K562 (cell line): ENCODE measurements around the gene MBD6. TPM values are rescaled to one million over a fixed set of nuclear protein-coding genes. Genes with fewer than 3 reads are reported as not detected.
A peak's percentile ranks its signal among the peaks of the same experiment; 100 is the strongest.

Source experiments
- CC2D1A ChIP-seq: fragments of 450-650 bp; IDR thresholded peaks from 2 replicates; pipeline ENCODE4 v1.6.1; 2017; ENCODE audit warnings: mild to moderate bottlenecking
- CCAR2 ChIP-seq: fragments of 200-400 bp; formaldehyde crosslinking; IDR thresholded peaks from 2 replicates; pipeline ENCODE4 v1.6.1; 2017; ENCODE audit warnings: mild to moderate bottlenecking, low read depth, low read length
- CHD1 ChIP-seq: fragments of 200-600 bp; sonication (generic); IDR thresholded peaks from one replicate; pipeline ENCODE4 v1.6.1; 2012; ENCODE audit warnings: mild to moderate bottlenecking, moderate library complexity, low read length, inconsistent platforms
- FOS ChIP-seq: IDR thresholded peaks from 3 replicates; pipeline ENCODE4 v1.6.1; 2011; ENCODE audit not compliant: insufficient read length; ENCODE audit errors: extremely low read depth
- KLF10 ChIP-seq: fragments of 250-450 bp; sonication (Bioruptor Pico); IDR thresholded peaks from 2 replicates; pipeline ENCODE4 v1.6.1; 2021; ENCODE audit warnings: matching md5 sums
- KLF16 ChIP-seq: IDR thresholded peaks from 2 replicates; pipeline ENCODE4 v1.6.1; 2016; ENCODE audit warnings: antibody characterized with exemption
- MTA3 ChIP-seq: fragments of 450-650 bp; formaldehyde crosslinking; IDR thresholded peaks from 2 replicates; pipeline ENCODE4 v1.6.1; 2017; ENCODE audit warnings: mild to moderate bottlenecking, borderline replicate concordance
- NFE2 ChIP-seq: IDR thresholded peaks from 2 replicates; pipeline ENCODE4 v1.6.1; 2014; ENCODE audit warnings: antibody characterized with exemption, low read depth
- PRPF4 ChIP-seq: fragments of 200-400 bp; formaldehyde crosslinking; IDR thresholded peaks from one replicate; pipeline ENCODE4 v1.6.1; 2017; ENCODE audit warnings: low read length, low read depth, mild to moderate bottlenecking; ENCODE audit not compliant: insufficient read depth, poor library complexity, severe bottlenecking
- RBM14 ChIP-seq: fragments of 200-400 bp; formaldehyde crosslinking; IDR thresholded peaks from 2 replicates; pipeline ENCODE4 v1.6.1; 2018; ENCODE audit warnings: low read depth, mild to moderate bottlenecking, low read length, moderate library complexity, borderline replicate concordance; ENCODE audit not compliant: insufficient read depth
- RUNX1 ChIP-seq: sonication (generic); IDR thresholded peaks from 2 replicates; pipeline ENCODE4 v1.6.1; 2016; ENCODE audit warnings: antibody characterized with exemption, low read depth
- SNRNP70 ChIP-seq: fragments of 200-400 bp; formaldehyde crosslinking; optimal IDR thresholded peaks from 2 replicates; pipeline ENCODE3; 2017; ENCODE audit warnings: low read depth, low read length
- STAG1 ChIP-seq: sonication (generic); formaldehyde crosslinking; IDR thresholded peaks from 2 replicates; pipeline ENCODE4 v1.5.0; 2020; ENCODE audit warnings: missing genetic modification reagents, borderline replicate concordance
- TRIM24 ChIP-seq, 2 experiments: fragments of 450-650 bp; IDR thresholded peaks; 2 replicates each; pipeline ENCODE4 v1.6.1; 2016
- ZNF124 ChIP-seq: sonication (generic); formaldehyde crosslinking; IDR thresholded peaks from 2 replicates; pipeline ENCODE4 v1.8.1; 2022; ENCODE audit warnings: missing genetic modification reagents
- polyA plus RNA-seq, 8 experiments: library from polyadenylated mRNA; depleted of rRNA in 4 of 8; stranded (reverse) in 5 of 8; unstranded in 3 of 8; fragments of >200 nt; fragmentation: Nextera tagmentation in 2 of 8; fragmentation: Illumina TruSeq in 1 of 8; extraction: Ambion mirVana in 2 of 8; extraction: Trizol in 1 of 8; gene quantifications; 2 replicates each; pipeline versions ENCODE4 v1.2.1 to v1.2.3, GENCODE V29; 2011 to 2014; ENCODE audit warnings: inconsistent platforms in 1 of 8, missing spikeins in 1 of 8
- total RNA-seq, 7 experiments: library from RNA; depleted of rRNA in 6 of 7; stranded (reverse); fragments of >200 nt in 6 of 7; fragmentation: Illumina TruSeq in 2 of 7; extraction: Trizol in 2 of 7; gene quantifications; 2 replicates each; pipeline versions ENCODE4 v1.2.1 to v1.2.3, GENCODE V29; 2011 to 2021; ENCODE audit warnings: low replicate concordance in 1 of 7
- TF ChIP-seq, protein P1 (sequence below): IDR thresholded peaks from 2 replicates; pipeline ENCODE4 v1.6.1; 2016; ENCODE audit warnings: missing genetic modification characterization, missing compliant biosample characterization
- TF ChIP-seq, protein P2 (sequence below): fragments of 450-650 bp; conservative IDR thresholded peaks from 2 replicates; pipeline ENCODE4 v1.6.1; 2016; ENCODE audit warnings: missing genetic modification characterization, low read depth, mild to moderate bottlenecking, control low read depth, missing compliant biosample characterization
- TF ChIP-seq, protein P3 (sequence below): fragments of 250-450 bp; sonication (Bioruptor Pico); IDR thresholded peaks from 2 replicates; pipeline ENCODE4 v1.4.0; 2020; ENCODE audit warnings: borderline replicate concordance
- TF ChIP-seq, protein P4 (sequence below): fragments of 450-650 bp; IDR thresholded peaks from 2 replicates; pipeline ENCODE4 v1.6.1; 2018; ENCODE audit warnings: mild to moderate bottlenecking, low read depth; ENCODE audit not compliant: partially characterized antibody
- TF ChIP-seq, protein P5 (sequence below): fragments of 250-450 bp; sonication (Bioruptor Pico); IDR thresholded peaks from 2 replicates; pipeline ENCODE4 v1.5.0; 2021
- TF ChIP-seq, protein P6 (sequence below): fragments of 450-650 bp; formaldehyde crosslinking; IDR thresholded peaks from 2 replicates; pipeline ENCODE4 v1.4.0; 2022; ENCODE audit warnings: missing genetic modification characterization

The MBD6 gene
- total and polyA plus RNA-seq, 9 of the 15 experiments (the other 6 are each of a cell fraction or from before 2014, with no cell fraction given), result 2.0 to 54.8 (median 3.8) TPM

DNA sequence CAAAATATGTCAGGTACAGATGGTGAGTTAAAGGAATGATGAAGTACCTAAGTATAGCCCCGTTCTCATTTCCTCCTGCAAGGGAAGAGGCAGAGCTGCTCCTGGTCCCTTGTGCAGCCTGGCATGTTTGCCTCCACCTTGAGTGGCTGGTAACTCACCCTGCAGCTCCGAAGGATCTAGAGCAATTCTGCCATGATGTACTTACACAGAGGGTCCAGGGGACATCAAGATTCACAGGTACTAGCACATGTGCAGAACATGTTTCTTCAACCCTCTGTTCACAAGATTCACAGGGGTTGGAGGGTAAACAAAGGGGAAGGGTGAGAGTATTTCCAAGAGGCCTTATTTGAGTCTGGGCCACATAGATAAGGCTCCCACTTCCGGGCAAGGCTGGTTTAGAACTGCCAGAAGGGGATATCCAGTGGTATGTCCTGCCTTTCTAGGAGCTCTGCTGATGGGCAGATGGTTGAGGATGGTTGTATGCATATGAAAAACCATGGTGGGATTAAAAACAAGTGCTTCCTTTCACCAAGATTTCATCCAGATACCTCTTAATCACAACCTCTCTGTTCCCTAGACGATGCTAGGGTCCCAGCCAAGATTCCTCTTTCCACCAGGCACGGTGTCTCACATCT lies 16.6 kb downstream of the MBD6 start (continued):
- TF ChIP-seq NFE2 (no peak), KLF16 (peak; percentile 83), RUNX1 (0 out of 2 replicates have a peak, but pooled peaks have one; percentile 46), FOS (no peak), PRPF4 (no peak), ZNF124 (no peak), KLF10 (CRISPR knock-in tag) (no peak), CC2D1A (peak; percentile 79), CHD1 (no peak), MTA3 (peak; percentile 90; the same call in 1 of the 2 replicates), TRIM24 (IDR thresholded peaks at IDR 0.05) (peak; percentile 58 to 85), SNRNP70 (no peak), CCAR2 (no peak), STAG1 (CRISPR knock-in tag) (no peak), RBM14 (no peak)
- TF ChIP-seq, protein P1, sequence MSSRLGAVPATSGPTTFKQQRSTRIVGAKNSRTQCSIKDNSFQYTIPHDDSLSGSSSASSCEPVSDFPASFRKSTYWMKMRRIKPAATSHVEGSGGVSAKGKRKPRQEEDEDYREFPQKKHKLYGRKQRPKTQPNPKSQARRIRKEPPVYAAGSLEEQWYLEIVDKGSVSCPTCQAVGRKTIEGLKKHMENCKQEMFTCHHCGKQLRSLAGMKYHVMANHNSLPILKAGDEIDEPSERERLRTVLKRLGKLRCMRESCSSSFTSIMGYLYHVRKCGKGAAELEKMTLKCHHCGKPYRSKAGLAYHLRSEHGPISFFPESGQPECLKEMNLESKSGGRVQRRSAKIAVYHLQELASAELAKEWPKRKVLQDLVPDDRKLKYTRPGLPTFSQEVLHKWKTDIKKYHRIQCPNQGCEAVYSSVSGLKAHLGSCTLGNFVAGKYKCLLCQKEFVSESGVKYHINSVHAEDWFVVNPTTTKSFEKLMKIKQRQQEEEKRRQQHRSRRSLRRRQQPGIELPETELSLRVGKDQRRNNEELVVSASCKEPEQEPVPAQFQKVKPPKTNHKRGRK (tag), result no peak
- TF ChIP-seq, protein P2, sequence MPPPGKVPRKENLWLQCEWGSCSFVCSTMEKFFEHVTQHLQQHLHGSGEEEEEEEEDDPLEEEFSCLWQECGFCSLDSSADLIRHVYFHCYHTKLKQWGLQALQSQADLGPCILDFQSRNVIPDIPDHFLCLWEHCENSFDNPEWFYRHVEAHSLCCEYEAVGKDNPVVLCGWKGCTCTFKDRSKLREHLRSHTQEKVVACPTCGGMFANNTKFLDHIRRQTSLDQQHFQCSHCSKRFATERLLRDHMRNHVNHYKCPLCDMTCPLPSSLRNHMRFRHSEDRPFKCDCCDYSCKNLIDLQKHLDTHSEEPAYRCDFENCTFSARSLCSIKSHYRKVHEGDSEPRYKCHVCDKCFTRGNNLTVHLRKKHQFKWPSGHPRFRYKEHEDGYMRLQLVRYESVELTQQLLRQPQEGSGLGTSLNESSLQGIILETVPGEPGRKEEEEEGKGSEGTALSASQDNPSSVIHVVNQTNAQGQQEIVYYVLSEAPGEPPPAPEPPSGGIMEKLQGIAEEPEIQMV (tag), result no peak
- TF ChIP-seq, protein P3, sequence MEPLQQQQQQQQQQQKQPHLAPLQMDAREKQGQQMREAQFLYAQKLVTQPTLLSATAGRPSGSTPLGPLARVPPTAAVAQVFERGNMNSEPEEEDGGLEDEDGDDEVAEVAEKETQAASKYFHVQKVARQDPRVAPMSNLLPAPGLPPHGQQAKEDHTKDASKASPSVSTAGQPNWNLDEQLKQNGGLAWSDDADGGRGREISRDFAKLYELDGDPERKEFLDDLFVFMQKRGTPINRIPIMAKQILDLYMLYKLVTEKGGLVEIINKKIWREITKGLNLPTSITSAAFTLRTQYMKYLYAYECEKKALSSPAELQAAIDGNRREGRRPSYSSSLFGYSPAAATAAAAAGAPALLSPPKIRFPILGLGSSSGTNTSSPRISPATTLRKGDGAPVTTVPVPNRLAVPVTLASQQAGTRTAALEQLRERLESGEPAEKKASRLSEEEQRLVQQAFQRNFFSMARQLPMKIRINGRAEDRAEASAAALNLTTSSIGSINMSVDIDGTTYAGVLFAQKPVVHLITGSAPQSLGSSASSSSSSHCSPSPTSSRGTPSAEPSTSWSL (CRISPR knock-in tag), result no peak
- TF ChIP-seq, protein P4, sequence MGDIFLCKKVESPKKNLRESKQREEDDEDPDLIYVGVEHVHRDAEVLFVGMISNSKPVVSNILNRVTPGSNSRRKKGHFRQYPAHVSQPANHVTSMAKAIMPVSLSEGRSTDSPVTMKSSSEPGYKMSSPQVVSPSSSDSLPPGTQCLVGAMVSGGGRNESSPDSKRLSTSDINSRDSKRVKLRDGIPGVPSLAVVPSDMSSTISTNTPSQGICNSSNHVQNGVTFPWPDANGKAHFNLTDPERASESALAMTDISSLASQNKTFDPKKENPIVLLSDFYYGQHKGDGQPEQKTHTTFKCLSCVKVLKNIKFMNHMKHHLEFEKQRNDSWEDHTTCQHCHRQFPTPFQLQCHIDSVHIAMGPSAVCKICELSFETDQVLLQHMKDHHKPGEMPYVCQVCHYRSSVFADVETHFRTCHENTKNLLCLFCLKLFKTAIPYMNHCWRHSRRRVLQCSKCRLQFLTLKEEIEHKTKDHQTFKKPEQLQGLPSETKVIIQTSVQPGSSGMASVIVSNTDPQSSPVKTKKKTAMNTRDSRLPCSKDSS, result no peak
- TF ChIP-seq, protein P5, sequence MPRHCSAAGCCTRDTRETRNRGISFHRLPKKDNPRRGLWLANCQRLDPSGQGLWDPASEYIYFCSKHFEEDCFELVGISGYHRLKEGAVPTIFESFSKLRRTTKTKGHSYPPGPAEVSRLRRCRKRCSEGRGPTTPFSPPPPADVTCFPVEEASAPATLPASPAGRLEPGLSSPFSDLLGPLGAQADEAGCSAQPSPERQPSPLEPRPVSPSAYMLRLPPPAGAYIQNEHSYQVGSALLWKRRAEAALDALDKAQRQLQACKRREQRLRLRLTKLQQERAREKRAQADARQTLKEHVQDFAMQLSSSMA (CRISPR knock-in tag), result no peak
- TF ChIP-seq, protein P6, sequence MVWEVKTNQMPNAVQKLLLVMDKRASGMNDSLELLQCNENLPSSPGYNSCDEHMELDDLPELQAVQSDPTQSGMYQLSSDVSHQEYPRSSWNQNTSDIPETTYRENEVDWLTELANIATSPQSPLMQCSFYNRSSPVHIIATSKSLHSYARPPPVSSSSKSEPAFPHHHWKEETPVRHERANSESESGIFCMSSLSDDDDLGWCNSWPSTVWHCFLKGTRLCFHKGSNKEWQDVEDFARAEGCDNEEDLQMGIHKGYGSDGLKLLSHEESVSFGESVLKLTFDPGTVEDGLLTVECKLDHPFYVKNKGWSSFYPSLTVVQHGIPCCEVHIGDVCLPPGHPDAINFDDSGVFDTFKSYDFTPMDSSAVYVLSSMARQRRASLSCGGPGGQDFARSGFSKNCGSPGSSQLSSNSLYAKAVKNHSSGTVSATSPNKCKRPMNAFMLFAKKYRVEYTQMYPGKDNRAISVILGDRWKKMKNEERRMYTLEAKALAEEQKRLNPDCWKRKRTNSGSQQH (CRISPR knock-in tag), result no peak
